Activated CD4-positive, alpha-beta T cell treated with anti-CD3 and anti-CD28 coated beads for 1 hour (primary cell): ENCODE data around the gene CCDC185.

ENCODE experiments used
- DNase-seq: peaks from one replicate; pipeline ENCODE4 v3.0.0-alpha.2; 2020

Gene CCDC185

GRCh38 chr1:223393275-223394214 is at the start of gene CCDC185:
Gene CCDC185, plus strand, starts transcription at chr1:223393415. Its CDS starts 61 bp downstream, at chr1:223393476.
- DNase-seq, result no peak

DNA sequence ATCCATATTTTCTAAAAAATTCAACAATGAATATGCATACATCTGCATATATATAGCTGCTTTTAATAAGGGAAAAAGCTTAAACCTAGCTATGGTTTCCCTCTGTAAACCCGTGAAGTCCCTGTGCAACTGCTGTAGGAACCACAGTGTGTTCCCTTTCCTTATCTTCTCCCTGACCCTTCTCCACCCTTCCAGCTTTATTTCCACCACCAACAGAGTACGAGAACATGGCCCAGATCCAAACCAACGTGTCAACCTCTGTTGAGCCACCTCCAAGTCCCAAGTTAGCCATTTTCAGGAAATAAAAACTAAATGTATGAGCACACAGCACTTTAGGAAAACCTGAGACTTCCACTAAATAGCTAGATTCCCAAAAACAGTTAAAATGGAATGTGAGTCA is 49.5 kb upstream of the CCDC185 start:
- no peak for DNase-seq

DNA sequence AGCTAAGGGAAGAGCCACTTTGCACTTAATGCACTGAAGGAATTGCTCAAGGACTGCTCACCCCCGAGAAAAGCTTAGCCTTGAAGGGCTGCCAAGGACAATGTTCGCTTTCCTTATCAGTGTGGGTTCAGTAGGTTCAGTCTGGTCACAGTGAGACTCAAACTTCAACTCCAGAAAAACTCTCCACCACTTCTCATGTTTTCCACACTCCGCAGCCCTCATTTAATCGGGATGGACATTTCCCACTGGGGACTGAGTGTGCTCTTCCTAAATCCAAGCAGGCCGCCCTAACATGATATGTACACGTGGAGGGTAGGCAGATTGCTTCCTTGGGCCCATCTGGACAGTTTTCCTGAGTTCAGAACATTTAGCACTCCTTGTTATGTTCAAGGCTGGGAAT is 48.7 kb upstream of the CCDC185 start:
- DNase-seq, result no peak

DNA sequence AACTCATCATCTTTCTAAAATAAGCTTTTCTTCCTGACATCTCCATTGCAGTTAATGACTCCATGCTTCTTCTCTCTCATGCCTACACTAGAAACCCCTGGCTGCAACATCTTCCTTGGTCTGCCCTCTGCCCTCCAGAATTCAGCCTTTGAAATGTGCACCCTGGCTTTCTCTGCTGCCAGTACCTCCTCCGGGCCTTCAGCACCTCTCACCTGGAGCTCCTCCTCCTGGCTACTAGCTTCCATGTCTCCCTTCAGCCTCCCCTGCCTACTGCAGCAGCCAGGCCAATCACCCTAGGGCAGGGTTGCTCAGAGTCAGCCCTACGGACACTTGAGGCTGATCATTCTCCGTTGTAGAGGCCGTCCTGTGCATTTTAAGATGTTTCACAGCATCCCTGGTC is 47.5 kb upstream of the CCDC185 start:
- no peak for DNase-seq

GRCh38 chr1:223346311-223346710 is 46.9 kb upstream of the CCDC185 start:
- DNase-seq, result no peak

- no peak for DNase-seq
Observed at GRCh38 chr1:223347583-223347982, 45.6 kb upstream of the CCDC185 start.

GRCh38 chr1:223348439-223348838 is 44.8 kb upstream of the CCDC185 start:
- DNase-seq, result no peak

GRCh38 chr1:223349241-223349640 is 44.0 kb upstream of the CCDC185 start:
- no peak for DNase-seq

DNA sequence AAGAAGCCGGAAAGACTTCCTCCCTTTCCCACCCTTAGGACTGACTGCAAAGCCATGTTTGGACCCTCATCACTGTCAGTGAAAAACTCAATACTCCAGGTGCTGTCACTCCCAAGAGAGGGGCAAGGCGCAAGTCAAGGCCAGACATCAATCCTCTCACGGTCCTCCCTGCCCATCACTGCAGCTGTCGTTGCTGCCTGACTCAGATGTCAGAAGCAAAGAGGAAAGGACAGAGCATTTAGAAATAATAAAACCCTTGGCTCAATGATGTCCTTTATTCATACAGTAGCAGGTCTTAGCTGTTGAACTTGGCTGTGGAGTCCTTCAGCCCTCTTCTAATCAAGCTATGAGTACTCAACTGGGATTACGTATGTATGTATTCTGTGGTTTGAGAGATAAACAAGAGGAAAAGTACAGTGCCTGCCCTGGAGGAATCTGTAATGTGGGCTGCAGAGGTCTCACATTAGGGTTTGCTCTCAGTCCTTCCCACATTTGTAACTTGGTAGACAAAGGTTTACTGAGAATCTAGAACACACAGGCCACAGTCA is 42.8 kb upstream of the CCDC185 start:
- no peak for DNase-seq

- no peak for DNase-seq
Observed at GRCh38 chr1:223352944-223353343, 40.3 kb upstream of the CCDC185 start.

GRCh38 chr1:223353939-223354338 is 39.3 kb upstream of the CCDC185 start:
- no peak for DNase-seq

- DNase-seq, result no peak
Observed at GRCh38 chr1:223355699-223356098, 37.5 kb upstream of the CCDC185 start.

DNA sequence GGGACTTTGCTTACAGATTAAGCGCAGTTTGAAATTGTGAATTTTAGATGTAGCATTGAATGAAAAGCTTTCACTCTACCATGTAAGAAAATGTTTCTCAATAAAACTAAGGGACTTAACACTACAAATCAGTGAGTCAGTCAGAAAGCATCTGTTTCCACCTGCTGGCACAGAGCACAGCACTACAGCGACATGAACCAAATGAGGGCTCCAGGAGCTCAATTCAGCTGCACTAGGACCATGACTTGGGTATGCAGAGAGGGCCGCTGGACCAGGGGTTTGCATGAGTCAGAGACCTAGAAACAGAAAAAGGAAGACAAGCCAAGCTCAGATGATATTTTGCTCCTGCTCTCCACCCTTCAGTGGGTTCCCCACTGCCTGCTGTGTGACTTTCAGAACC is 34.4 kb upstream of the CCDC185 start:
- no peak for DNase-seq

GRCh38 chr1:223363057-223363855 is 30.0 kb upstream of the CCDC185 start:
- DNase-seq, result no peak

DNA sequence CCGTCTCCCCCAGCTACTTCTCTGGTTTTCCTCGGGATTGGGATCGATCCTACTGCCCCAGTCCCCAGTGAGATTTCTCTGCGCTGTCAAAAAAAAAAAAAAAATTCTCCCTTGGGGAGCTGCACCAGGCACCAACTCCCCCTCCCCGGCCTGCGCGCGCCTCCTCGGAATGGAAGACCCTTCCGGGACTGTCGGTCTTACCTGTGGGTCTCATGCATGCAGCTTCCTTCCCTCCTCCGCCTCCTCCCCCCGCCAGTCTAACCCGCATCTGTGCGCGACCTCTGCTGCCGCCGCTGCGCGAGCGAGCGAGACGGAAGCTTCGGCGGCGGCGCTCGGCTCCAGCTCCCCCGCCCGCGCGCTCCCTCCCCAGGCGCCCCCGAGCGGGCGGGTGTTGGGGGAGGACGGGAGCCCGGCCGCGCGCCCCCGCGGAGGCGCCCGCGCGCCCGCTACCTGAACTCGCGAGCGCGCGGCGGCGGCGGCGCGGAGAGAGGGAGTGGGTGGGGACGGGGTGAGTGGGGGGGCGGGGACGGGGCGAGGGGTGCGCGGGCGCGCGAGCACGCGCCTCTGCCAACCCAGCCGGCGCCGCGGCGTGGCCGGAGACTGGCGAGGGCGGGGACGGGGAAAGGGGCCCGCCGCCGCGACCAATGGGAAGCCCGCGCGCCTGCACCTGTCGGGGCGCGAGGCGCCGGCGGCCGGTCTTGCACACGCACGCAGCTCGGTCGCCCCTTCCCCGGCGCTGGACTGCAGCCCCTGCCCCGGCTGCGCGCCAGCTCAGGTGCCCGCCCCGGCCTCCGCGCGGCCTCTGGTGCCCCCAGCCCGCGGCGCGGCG is 29.1 kb upstream of the CCDC185 start, which contains the start of gene SUSD4:
Gene SUSD4, minus strand, starts transcription at position 321 of the 829 bp plus-strand sequence. CDS start 751 bp downstream, outside the sequence.
- peak; percentile 60 for DNase-seq

DNA sequence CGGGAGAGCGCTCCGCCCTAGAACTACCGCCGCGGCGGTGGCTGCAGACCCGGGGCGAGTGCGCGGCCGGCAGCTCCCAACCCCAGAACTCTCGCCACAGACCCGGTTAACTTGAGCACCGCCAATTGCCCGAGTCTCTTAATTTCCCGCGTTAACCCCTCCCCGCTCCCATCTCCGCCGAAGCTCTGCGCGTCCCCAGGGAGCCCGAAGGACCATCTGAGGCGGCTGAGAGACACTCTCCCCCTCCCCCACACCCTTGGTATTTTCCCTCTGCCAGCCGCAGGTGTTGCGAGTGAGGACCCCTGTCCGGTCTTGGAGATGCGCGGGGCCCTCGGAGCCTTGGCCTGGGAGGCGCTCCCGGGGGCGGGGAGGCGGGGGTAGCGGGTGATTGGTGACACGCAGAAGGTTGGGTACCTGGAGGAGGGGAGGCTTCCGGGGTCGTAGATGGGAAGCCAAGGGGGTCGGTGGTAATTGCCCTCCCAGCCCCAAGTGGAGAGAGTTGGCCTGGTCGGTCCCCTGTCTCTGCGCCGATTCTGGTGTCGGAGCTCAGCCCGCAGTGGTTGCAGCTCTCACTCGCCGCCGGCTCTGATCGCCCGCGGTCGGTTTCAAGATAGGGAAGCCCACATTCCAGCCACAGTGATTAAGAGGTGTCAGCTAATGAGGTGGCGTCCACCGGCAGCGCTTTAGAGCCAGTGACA is 28.4 kb upstream of the CCDC185 start:
- peak; percentile 10 for DNase-seq

DNA sequence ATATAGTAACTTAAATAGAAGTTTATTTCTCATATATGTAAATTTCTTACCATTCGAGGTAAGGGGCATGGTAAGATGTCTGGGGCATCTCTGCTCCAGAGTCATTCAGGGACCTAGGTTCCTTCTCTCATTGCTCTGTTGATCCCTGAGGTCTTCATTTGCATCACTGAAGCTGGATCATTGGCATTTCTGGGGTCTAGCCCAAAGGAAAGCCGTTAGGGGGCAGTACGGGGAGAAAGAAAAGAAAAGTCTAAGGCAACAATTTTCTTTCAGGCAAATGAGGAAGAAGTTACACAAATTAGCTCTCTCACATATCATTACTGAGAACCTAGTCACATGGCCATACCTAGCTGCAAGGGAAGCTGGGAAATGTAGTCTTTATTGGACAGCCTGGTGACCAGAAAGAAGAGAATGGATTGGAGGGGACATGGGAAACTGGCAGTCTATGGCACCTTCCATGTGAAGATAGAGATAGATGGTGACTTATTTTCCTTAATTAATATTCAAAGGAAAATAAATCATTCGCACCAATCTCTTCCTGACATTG is 19.1 kb upstream of the CCDC185 start:
- DNase-seq, result no peak

- no peak for DNase-seq
Observed at GRCh38 chr1:223378754-223379153, 14.5 kb upstream of the CCDC185 start.

GRCh38 chr1:223386013-223386412 is 7.2 kb upstream of the CCDC185 start:
- DNase-seq, result no peak

DNA sequence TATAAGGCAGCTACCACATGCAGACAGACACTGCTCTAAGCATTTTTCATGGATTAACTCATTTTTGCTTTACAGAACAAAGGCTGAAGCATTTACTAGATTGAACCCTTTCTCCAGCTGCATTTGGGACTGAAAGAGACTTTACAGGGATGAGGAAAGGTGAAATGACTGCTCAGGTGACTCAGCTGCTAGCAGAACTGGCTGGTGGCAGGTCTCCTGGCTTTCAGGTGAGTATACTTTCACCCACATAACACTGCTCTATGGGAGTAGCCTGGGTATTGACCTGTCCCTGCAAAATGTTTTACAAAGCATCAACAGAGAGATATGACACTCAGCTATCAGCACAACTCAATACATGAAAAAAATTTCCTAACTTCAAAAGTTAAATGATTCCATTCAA is 2.6 kb upstream of the CCDC185 start:
- DNase-seq, result no peak

- DNase-seq, result no peak
Observed at GRCh38 chr1:223394242-223394641, 1.0 kb downstream of the CCDC185 start.

GRCh38 chr1:223394706-223395105 is 1.5 kb downstream of the CCDC185 start:
- no peak for DNase-seq
